HG03025 (cell line): ENCODE data around the gene SH3PXD2A.
"Not testable (repeated sequence)": the region's sequence is repeated elsewhere in the genome, so short reads cannot be mapped to it uniquely, and the experiment has no call there.

Source experiments
- ATAC-seq: cut with Tn5 transposase; IDR thresholded peaks from one replicate; pipeline ENCODE4 v1.9.1; 2021; ENCODE audit warnings: mild to moderate bottlenecking, moderate library complexity; ENCODE audit not compliant: unreplicated experiment, low FRiP score

SH3PXD2A gene

GRCh38 chr10:103638948-103639347, 216.4 kb downstream of the SH3PXD2A start:
- no peak for ATAC-seq

GRCh38 chr10:103637927-103638557, 217.3 kb downstream of the SH3PXD2A start:
- ATAC-seq = no peak

- no peak for ATAC-seq
These were observed 218.4 kb downstream of the SH3PXD2A start for GRCh38 chr10:103637011-103637410.

- no peak for ATAC-seq
These were observed 218.9 kb downstream of the SH3PXD2A start for GRCh38 chr10:103636492-103636891.

- ATAC-seq = no peak
These were observed 219.8 kb downstream of the SH3PXD2A start for GRCh38 chr10:103635580-103635979.

GRCh38 chr10:103633846-103634245, 221.5 kb downstream of the SH3PXD2A start:
- ATAC-seq = no peak

- ATAC-seq = not testable (repeated sequence)
These were observed 222.5 kb downstream of the SH3PXD2A start for GRCh38 chr10:103632871-103633270.

- no peak for ATAC-seq
These were observed 223.1 kb downstream of the SH3PXD2A start for GRCh38 chr10:103632247-103632642.

- no peak for ATAC-seq
These were observed 225.2 kb downstream of the SH3PXD2A start for GRCh38 chr10:103630156-103630555.

GRCh38 chr10:103629581-103629980, 225.8 kb downstream of the SH3PXD2A start:
- ATAC-seq = no peak

GRCh38 chr10:103627893-103628292, 227.5 kb downstream of the SH3PXD2A start:
- ATAC-seq = no peak

- ATAC-seq = no peak
These were observed 228.1 kb downstream of the SH3PXD2A start for GRCh38 chr10:103627111-103627892.

- ATAC-seq = no peak
These were observed 229.2 kb downstream of the SH3PXD2A start for GRCh38 chr10:103626178-103626577.

- ATAC-seq = no peak
These were observed 232.3 kb downstream of the SH3PXD2A start for GRCh38 chr10:103622935-103623574.

- no peak for ATAC-seq
These were observed 233.1 kb downstream of the SH3PXD2A start for GRCh38 chr10:103622286-103622685.

- ATAC-seq = no peak
These were observed 233.6 kb downstream of the SH3PXD2A start for GRCh38 chr10:103621783-103622125.

- ATAC-seq = no peak
These were observed 234.2 kb downstream of the SH3PXD2A start for GRCh38 chr10:103620891-103621782.

GRCh38 chr10:103620352-103620740, 235.0 kb downstream of the SH3PXD2A start:
- no peak for ATAC-seq

- no peak for ATAC-seq
These were observed 235.7 kb downstream of the SH3PXD2A start for GRCh38 chr10:103619424-103620351.
